BE2C (cell line): ENCODE results near the gene MARCHF4.

Experiments
- DNase-seq: peaks from one replicate; pipeline ENCODE4 v3.0.0-alpha.2; 2020
- H3K27me3 ChIP-seq: fragments of 250-450 bp; sonication (Bioruptor Pico); 2 replicates; pipeline ENCODE4 v1.5.1; 2020; ENCODE audit warnings: mild to moderate bottlenecking
- H3K36me3 ChIP-seq: fragments of 250-450 bp; sonication (Bioruptor Pico); 2 replicates; pipeline ENCODE4 v1.5.1; 2020; ENCODE audit warnings: mild to moderate bottlenecking
- H3K4me1 ChIP-seq: fragments of 250-450 bp; sonication (Bioruptor Pico); 2 replicates; pipeline ENCODE4 v1.5.1; 2020
- H3K4me3 ChIP-seq: 2 replicates; pipeline ENCODE4 v1.5.1; 2011; ENCODE audit warnings: low read depth, low read length
- H3K9me3 ChIP-seq: fragments of 250-450 bp; sonication (Bioruptor Pico); 2 replicates; pipeline ENCODE4 v1.5.1; 2020
- CTCF ChIP-seq: IDR thresholded peaks from 2 replicates; pipeline ENCODE4 v1.5.1; 2012; ENCODE audit warnings: mild to moderate bottlenecking, low read depth, low read length

The MARCHF4 gene

GRCh38 chr2:216406826-216407225 lies 34.5 kb upstream of the MARCHF4 start:
- Histone ChIP-seq H3K9me3 (no peaks in the 10 kb centered on the region), H3K4me1 (peaks cover 8% of the 10 kb centered on the region), H3K27me3 (no peaks in the 10 kb centered on the region), H3K4me3 (no peak overlapping the region), H3K36me3 (no peaks in the 10 kb centered on the region)
- no peak for DNase-seq
- TF ChIP-seq CTCF, result no peak

GRCh38 chr2:216405588-216405987 lies 33.3 kb upstream of the MARCHF4 start:
- Histone ChIP-seq H3K9me3 (no peaks in the 10 kb centered on the region), H3K4me3 (no peak overlapping the region), H3K4me1 (peaks cover 8% of the 10 kb centered on the region), H3K27me3 (no peaks in the 10 kb centered on the region), H3K36me3 (no peaks in the 10 kb centered on the region)
- no peak for DNase-seq
- TF ChIP-seq CTCF, result no peak

- peak; percentile 45 for DNase-seq
- no peak overlapping the region for H3K4me3 ChIP-seq
- peaks cover 8% of the 10 kb centered on the region for H3K4me1 ChIP-seq
- H3K36me3 ChIP-seq, result no peaks in the 10 kb centered on the region
- H3K9me3 ChIP-seq, result no peaks in the 10 kb centered on the region
- TF ChIP-seq CTCF, result peak; percentile 91
- H3K27me3 ChIP-seq, result no peaks in the 10 kb centered on the region
Measured at GRCh38 chr2:216404010-216404618, 31.8 kb upstream of the MARCHF4 start.

GRCh38 chr2:216402751-216403150 lies 30.5 kb upstream of the MARCHF4 start:
- no peaks in the 10 kb centered on the region for H3K36me3 ChIP-seq
- no peaks in the 10 kb centered on the region for H3K9me3 ChIP-seq
- no peaks in the 10 kb centered on the region for H3K27me3 ChIP-seq
- peaks cover 8% of the 10 kb centered on the region for H3K4me1 ChIP-seq
- no peak for TF ChIP-seq CTCF
- peak; percentile 21 for DNase-seq
- no peak overlapping the region for H3K4me3 ChIP-seq

GRCh38 chr2:216399621-216400020 lies 27.3 kb upstream of the MARCHF4 start:
- H3K4me3 ChIP-seq, result no peak overlapping the region
- no peaks in the 10 kb centered on the region for H3K36me3 ChIP-seq
- H3K4me1 ChIP-seq, result peaks cover 8% of the 10 kb centered on the region
- DNase-seq, result no peak
- no peaks in the 10 kb centered on the region for H3K27me3 ChIP-seq
- no peak for TF ChIP-seq CTCF
- no peaks in the 10 kb centered on the region for H3K9me3 ChIP-seq

GRCh38 chr2:216394881-216395280 lies 22.6 kb upstream of the MARCHF4 start:
- no peak for TF ChIP-seq CTCF
- Histone ChIP-seq H3K36me3 (no peaks in the 10 kb centered on the region), H3K9me3 (no peaks in the 10 kb centered on the region), H3K4me3 (no peak overlapping the region), H3K27me3 (no peaks in the 10 kb centered on the region), H3K4me1 (no peaks in the 10 kb centered on the region)
- DNase-seq, result no peak
